DND-41 (cell line): Measurements from ENCODE around the gene CLASRP.

Experiments
- EZH2 ChIP-seq: IDR thresholded peaks from 3 replicates; pipeline ENCODE4 v1.6.1; 2012; ENCODE audit warnings: borderline replicate concordance, low read depth, mild to moderate bottlenecking, moderate library complexity, low read length, inconsistent platforms; ENCODE audit not compliant: severe bottlenecking
- TF ChIP-seq, protein P1 (sequence below): IDR thresholded peaks from 2 replicates; pipeline ENCODE4 v1.5.1; 2012; ENCODE audit warnings: borderline replicate concordance, low read length, moderate library complexity, mild to moderate bottlenecking; ENCODE audit not compliant: poor library complexity, severe bottlenecking; ENCODE audit errors: extremely low read depth

DNA sequence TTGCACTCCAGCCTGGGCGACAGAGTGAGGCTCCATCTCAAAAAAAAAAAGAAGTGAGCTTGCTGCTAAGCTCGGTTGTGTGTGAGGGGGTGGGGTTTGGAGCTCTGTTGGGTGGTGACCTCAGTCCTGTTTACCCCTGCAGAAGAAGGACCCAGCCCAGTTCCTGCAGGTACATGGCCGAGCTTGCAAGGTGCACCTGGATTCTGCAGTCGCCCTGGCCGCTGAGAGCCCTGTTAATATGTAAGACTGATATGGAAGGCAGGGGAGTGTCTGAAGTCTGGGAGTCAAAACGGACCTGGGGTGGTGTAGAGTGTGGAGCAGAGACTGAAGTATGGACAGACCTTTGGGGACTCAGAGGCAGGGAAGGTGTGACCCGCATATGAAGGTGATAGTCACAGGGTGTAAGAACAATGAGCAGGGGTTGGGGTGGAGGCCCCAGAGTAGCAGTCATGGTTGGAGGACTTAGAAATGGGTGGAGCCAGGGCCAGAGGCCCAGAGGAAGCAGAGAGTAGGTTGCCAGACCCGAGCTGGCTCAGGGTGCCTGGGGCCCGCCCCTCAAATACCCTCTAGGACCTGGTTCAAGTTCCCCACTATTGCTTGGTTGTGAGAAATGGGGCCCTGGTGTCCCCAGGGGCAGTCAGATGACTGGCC is 13.2 kb downstream of the CLASRP start:
- TF ChIP-seq, protein P1, sequence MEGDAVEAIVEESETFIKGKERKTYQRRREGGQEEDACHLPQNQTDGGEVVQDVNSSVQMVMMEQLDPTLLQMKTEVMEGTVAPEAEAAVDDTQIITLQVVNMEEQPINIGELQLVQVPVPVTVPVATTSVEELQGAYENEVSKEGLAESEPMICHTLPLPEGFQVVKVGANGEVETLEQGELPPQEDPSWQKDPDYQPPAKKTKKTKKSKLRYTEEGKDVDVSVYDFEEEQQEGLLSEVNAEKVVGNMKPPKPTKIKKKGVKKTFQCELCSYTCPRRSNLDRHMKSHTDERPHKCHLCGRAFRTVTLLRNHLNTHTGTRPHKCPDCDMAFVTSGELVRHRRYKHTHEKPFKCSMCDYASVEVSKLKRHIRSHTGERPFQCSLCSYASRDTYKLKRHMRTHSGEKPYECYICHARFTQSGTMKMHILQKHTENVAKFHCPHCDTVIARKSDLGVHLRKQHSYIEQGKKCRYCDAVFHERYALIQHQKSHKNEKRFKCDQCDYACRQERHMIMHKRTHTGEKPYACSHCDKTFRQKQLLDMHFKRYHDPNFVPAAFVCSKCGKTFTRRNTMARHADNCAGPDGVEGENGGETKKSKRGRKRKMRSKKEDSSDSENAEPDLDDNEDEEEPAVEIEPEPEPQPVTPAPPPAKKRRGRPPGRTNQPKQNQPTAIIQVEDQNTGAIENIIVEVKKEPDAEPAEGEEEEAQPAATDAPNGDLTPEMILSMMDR: no peak
- TF ChIP-seq EZH2: no peak
